Prostate gland (tissue), 2 donors: ENCODE data around the gene GAS6. TPM values are rescaled to one million over a fixed set of nuclear protein-coding genes. Genes with fewer than 3 reads are reported as not detected.
"Not testable (repeated sequence)": the region's sequence is repeated elsewhere in the genome, so short reads cannot be mapped to it uniquely, and the experiment has no call there.

Source experiments
- DNase-seq: peaks from one replicate; pipeline ENCODE4 v3.0.0-alpha.2; 2019; ENCODE audit warnings: low spot score
- H3K27ac ChIP-seq, 2 donors: fragments of 200-600 bp; sonication (generic); 2 replicates each; pipeline ENCODE4 v1.5.1; 2017 to 2019
- H3K27me3 ChIP-seq: fragments of 200-600 bp; sonication (generic); replicated peaks from 2 replicates; pipeline ENCODE4 v1.5.1; 2019; ENCODE audit not compliant: insufficient read depth
- H3K36me3 ChIP-seq, 2 donors: fragments of 200-600 bp; sonication (generic); 1 replicate in 1 of 2; 2 replicates in 1 of 2; pipeline versions ENCODE4 v1.5.1 to v1.8.1; 2017 to 2019
- H3K4me1 ChIP-seq: fragments of 200-600 bp; sonication (generic); replicated peaks from 2 replicates; pipeline ENCODE4 v1.5.1; 2019
- H3K4me3 ChIP-seq, 2 donors: fragments of 200-600 bp; sonication (generic); 2 replicates each; pipeline ENCODE4 v1.5.1; 2017 to 2019
- H3K9me3 ChIP-seq: fragments of 200-600 bp; sonication (generic); 2 replicates; pipeline ENCODE4 v1.5.1; 2017
- POLR2A ChIP-seq: fragments of 450-650 bp; IDR thresholded peaks from one replicate; pipeline ENCODE4 v1.6.1; 2016; ENCODE audit warnings: antibody characterized with exemption, mild to moderate bottlenecking
- POLR2AphosphoS5 ChIP-seq: sonication (generic); formaldehyde crosslinking; IDR thresholded peaks from one replicate; pipeline ENCODE4 v1.6.1; 2017; ENCODE audit warnings: antibody characterized with exemption
- WGBS: methylation state at CpG from one replicate; pipeline ENCODE4 v1.1.5; 2018; 5-methylcytosine and 5-hydroxymethylcytosine counted together
- intact Hi-C: fragments of 100-400 bp; cut with DNase I; formaldehyde crosslinking; loops from one replicate; pipeline ENCODE4 v1.14.2; 2022
- total RNA-seq, 2 donors: library from RNA; depleted of rRNA; stranded (reverse); fragments of >200 nt; gene quantifications; one replicate each; pipeline ENCODE4 v1.1.0, GENCODE V29; 2016
- TF ChIP-seq, protein P1 (sequence below), 4 experiments: fragments of 200-600 bp in 2 of 4; fragments of 450-650 bp in 2 of 4; sonication (generic) in 2 of 4; IDR thresholded peaks; 1 replicate in 3 of 4; 2 replicates in 1 of 4; pipeline ENCODE4 v1.5.1; 2016 to 2019; ENCODE audit warnings: antibody characterized with exemption in 4 of 4, mild to moderate bottlenecking in 2 of 4, moderate library complexity in 2 of 4

Gene GAS6
- total RNA-seq, 2 donors from 2014 or later: 116 to 432 TPM

- Histone ChIP-seq H3K4me3 (no peak overlapping the region), H3K27ac (no peak overlapping the region), H3K9me3 (no peaks in the 10 kb centered on the region), H3K27me3 (peaks cover 4% of the 10 kb centered on the region), H3K36me3 (peaks cover 0 to 4% of the 10 kb centered on the region in 2 donors), H3K4me1 (peaks cover 18% of the 10 kb centered on the region)
- WGBS: 69% methylated on average over 33 of the region's 37 CpGs
- no peak for DNase-seq
- intact Hi-C loops: loop anchor here (5.0 kb wide), 1 partner anchor 72 kb away; no protein-coding TSS in a partner anchor
- no peak for TF ChIP-seq POLR2A
- TF ChIP-seq, protein P1, sequence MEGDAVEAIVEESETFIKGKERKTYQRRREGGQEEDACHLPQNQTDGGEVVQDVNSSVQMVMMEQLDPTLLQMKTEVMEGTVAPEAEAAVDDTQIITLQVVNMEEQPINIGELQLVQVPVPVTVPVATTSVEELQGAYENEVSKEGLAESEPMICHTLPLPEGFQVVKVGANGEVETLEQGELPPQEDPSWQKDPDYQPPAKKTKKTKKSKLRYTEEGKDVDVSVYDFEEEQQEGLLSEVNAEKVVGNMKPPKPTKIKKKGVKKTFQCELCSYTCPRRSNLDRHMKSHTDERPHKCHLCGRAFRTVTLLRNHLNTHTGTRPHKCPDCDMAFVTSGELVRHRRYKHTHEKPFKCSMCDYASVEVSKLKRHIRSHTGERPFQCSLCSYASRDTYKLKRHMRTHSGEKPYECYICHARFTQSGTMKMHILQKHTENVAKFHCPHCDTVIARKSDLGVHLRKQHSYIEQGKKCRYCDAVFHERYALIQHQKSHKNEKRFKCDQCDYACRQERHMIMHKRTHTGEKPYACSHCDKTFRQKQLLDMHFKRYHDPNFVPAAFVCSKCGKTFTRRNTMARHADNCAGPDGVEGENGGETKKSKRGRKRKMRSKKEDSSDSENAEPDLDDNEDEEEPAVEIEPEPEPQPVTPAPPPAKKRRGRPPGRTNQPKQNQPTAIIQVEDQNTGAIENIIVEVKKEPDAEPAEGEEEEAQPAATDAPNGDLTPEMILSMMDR (IDR thresholded peaks at IDR 0.05): no peak
- no peak for TF ChIP-seq POLR2AphosphoS5
These were observed 28.2 kb downstream of the GAS6 start for GRCh38 chr13:113835461-113836270.

- H3K9me3 ChIP-seq: no peaks in the 10 kb centered on the region
- peaks cover 4% of the 10 kb centered on the region for H3K27me3 ChIP-seq
- no peak overlapping the region for H3K4me3 ChIP-seq
- intact Hi-C loops: loop anchor here (5.0 kb wide), 1 partner anchor 73 kb away; no protein-coding TSS in a partner anchor
- peaks cover 0 to 4% of the 10 kb centered on the region in 2 donors for H3K36me3 ChIP-seq
- no peak overlapping the region for H3K27ac ChIP-seq
- no peak for TF ChIP-seq POLR2AphosphoS5
- no peak for TF ChIP-seq POLR2A
- TF ChIP-seq, protein P1 (IDR thresholded peaks at IDR 0.05): no peak
- peaks cover 18% of the 10 kb centered on the region for H3K4me1 ChIP-seq
- DNase-seq: no peak
- WGBS: 90% methylated on average over 38 of the region's 38 CpGs
These were observed 29.2 kb downstream of the GAS6 start for GRCh38 chr13:113834496-113835200.

DNA sequence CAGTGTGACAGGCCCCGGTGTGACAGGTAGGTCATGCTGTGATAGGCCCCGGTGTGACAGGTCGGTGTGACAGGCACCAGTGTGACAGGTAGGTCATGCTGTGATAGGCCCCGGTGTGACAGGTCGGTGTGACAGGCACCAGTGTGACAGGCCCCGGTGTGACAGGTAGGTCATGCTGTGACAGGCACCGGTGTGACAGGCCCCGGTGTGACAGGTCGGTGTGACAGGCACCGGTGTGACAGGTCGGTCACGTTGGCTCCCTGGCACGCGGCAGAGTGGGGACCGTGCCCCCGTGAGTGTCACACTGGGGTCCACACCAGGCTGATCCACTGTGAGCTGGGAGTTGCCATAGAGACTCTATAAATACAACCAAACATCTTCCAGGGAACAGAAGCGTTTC, 29.9 kb downstream of the GAS6 start:
- DNase-seq, H3K27me3 ChIP-seq, H3K36me3 ChIP-seq, H3K27ac ChIP-seq, intact Hi-C loops, H3K9me3 ChIP-seq, H3K4me3 ChIP-seq: not testable (repeated sequence)
- 84% methylated on average over 17 of the region's 17 CpGs for WGBS
- peaks cover 15% of the 10 kb centered on the region for H3K4me1 ChIP-seq

DNA sequence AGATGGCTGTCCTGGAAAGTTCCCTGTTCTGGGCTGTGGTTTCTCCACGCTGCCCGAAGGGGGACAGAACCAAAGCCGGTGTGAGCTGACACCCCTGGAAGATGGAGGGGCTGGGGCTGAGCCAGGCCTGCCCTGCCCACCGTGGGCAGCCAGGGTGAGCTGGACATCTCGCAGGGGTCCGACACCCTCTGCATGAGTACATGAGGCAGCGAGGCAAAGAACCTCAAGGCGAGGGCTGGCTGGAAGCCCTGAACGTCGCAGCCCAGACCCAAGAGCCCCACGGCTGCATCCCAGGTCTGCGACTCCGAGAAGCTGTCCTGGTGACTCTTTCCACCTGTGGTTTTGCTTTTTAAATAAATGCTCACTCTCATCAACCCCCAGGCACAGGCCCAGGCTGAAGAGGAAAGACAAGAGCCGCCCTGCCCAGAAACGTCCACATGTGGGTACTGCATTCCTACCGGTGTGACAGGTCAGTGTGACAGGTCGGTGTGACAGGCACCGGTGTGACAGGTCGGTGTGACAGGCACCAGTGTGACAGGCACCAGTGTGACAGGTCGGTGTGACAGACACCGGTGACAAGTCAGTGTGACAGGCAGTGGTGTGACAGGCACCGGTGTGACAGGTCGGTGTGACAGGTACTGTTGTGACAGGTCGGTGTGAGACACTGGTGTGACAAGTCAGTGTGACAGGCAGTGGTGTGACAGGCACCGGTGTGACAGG, 30.6 kb downstream of the GAS6 start:
- no peak for DNase-seq
- Histone ChIP-seq H3K4me1 (peaks cover 9% of the 10 kb centered on the region), H3K27ac (no peak overlapping the region), H3K36me3 (peaks cover 0 to 4% of the 10 kb centered on the region in 2 donors), H3K27me3 (no peaks in the 10 kb centered on the region), H3K9me3 (no peaks in the 10 kb centered on the region), H3K4me3 (no peak overlapping the region)
- WGBS: 86% methylated on average over 25 of the region's 25 CpGs
- TF ChIP-seq POLR2AphosphoS5 (no peak), POLR2A (no peak)
- TF ChIP-seq, protein P1 (IDR thresholded peaks at IDR 0.05): no peak
- intact Hi-C loops: no loop called here

GRCh38 chr13:113832631-113833030, 31.2 kb downstream of the GAS6 start:
- no peak for DNase-seq
- WGBS: 94% methylated on average over 23 of the region's 23 CpGs
- intact Hi-C loops: no loop called here
- TF ChIP-seq POLR2A: no peak
- TF ChIP-seq POLR2AphosphoS5: no peak
- TF ChIP-seq, protein P1 (IDR thresholded peaks at IDR 0.05): no peak
- Histone ChIP-seq H3K4me3 (no peak overlapping the region), H3K36me3 (peaks cover 0 to 4% of the 10 kb centered on the region in 2 donors), H3K27ac (no peak overlapping the region), H3K27me3 (no peaks in the 10 kb centered on the region), H3K4me1 (peaks cover 4% of the 10 kb centered on the region), H3K9me3 (no peaks in the 10 kb centered on the region)
